ENCODE results near the gene KMT2D. TPM values are rescaled to one million over a fixed set of nuclear protein-coding genes. Genes with fewer than 3 reads are reported as not detected.

The KMT2D gene
- total RNA-seq, 1 donor from 2014 or later: 19.0 TPM

GRCh38 chr12:49034286-49034622 is 26.3 kb downstream of the KMT2D start:
- Histone ChIP-seq H3K27ac (no peak overlapping the region), H3K9me3 (ENCODE audit: low read depth) (no peaks in the 10 kb centered on the region), H3K27me3 (no peaks in the 10 kb centered on the region), H3F3A (ENCODE audit: low read depth) (no peaks in the 10 kb centered on the region), H3K79me2 (ENCODE audit: low read depth) (no peaks in the 10 kb centered on the region), H2AFZ (replicated peaks) (no peak overlapping the region), H3K4me3 (no peak overlapping the region), H3K36me3 (no peaks in the 10 kb centered on the region), H4K20me1 (ENCODE audit: low read depth) (peaks cover 27% of the 10 kb centered on the region), H3K4me1 (no peaks in the 10 kb centered on the region), H3K4me2 (no peak overlapping the region), H3K9ac (no peak overlapping the region)
- Mint-ChIP-seq H3K27ac (no peak overlapping the region), H3K36me3 (peaks cover 30% of the 10 kb centered on the region), H3K9me3 (no peaks in the 10 kb centered on the region), H3K27me3 (ENCODE audit: insufficient read depth, low read depth) (peaks cover 8% of the 10 kb centered on the region), H3K4me1 (no peaks in the 10 kb centered on the region), H3K4me3 (no peak overlapping the region)
- DNase-seq (ENCODE audit: low spot score): no peak
- TF ChIP-seq, protein P1, sequence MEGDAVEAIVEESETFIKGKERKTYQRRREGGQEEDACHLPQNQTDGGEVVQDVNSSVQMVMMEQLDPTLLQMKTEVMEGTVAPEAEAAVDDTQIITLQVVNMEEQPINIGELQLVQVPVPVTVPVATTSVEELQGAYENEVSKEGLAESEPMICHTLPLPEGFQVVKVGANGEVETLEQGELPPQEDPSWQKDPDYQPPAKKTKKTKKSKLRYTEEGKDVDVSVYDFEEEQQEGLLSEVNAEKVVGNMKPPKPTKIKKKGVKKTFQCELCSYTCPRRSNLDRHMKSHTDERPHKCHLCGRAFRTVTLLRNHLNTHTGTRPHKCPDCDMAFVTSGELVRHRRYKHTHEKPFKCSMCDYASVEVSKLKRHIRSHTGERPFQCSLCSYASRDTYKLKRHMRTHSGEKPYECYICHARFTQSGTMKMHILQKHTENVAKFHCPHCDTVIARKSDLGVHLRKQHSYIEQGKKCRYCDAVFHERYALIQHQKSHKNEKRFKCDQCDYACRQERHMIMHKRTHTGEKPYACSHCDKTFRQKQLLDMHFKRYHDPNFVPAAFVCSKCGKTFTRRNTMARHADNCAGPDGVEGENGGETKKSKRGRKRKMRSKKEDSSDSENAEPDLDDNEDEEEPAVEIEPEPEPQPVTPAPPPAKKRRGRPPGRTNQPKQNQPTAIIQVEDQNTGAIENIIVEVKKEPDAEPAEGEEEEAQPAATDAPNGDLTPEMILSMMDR (IDR thresholded peaks at IDR 0.05): no peak
- TF ChIP-seq EZH2 (IDR thresholded peaks at IDR 0.05): no peak
- no peak for TF ChIP-seq EZH2phosphoT487 (IDR thresholded peaks at IDR 0.05)

DNA sequence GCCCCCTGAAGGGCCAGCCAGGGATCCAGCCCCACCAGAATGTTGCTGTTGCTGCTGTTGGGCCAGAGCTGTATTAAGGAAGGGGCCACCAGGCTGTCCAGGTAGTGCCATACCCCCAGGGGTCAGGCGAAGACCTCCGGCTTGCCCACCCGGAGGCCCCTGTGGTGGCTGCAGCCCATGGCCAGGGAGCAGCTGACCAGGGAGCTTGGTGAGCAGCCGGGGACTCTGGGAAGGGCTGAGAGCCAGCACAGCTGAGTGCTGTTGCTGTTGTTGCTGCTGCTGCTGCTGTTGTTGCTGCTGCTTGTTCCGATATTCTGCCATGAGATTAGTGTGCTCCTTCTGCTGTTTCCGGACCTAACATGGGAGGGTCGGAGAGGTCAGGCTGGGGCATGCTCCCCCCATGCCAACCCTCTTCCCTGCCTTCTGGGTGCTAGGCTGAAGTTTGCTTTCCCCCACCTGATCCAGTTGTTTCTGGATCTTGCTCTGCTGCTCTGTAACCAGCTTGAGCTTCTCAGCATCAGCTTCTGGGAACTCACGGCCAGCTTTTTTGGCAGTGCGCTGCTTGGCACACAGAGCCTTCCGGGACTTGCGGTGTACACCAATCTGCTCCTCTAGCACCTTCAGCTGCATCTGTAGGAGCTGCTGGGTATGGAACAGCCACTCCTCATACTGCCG is 26.8 kb downstream of the KMT2D start:
- Histone ChIP-seq H3K79me2 (ENCODE audit: low read depth) (no peaks in the 10 kb centered on the region), H3F3A (ENCODE audit: low read depth) (no peaks in the 10 kb centered on the region), H2AFZ (replicated peaks) (no peak overlapping the region), H3K9me3 (ENCODE audit: low read depth) (no peaks in the 10 kb centered on the region), H3K4me1 (no peaks in the 10 kb centered on the region), H3K4me2 (no peak overlapping the region), H3K36me3 (no peaks in the 10 kb centered on the region), H3K4me3 (no peak overlapping the region), H3K27me3 (no peaks in the 10 kb centered on the region), H3K9ac (no peak overlapping the region), H3K27ac (no peak overlapping the region), H4K20me1 (ENCODE audit: low read depth) (peaks cover 27% of the 10 kb centered on the region)
- Mint-ChIP-seq H3K4me3 (no peak overlapping the region), H3K27me3 (ENCODE audit: insufficient read depth, low read depth) (peaks cover 8% of the 10 kb centered on the region), H3K36me3 (peaks cover 30% of the 10 kb centered on the region), H3K27ac (no peak overlapping the region), H3K9me3 (no peaks in the 10 kb centered on the region), H3K4me1 (no peaks in the 10 kb centered on the region)
- TF ChIP-seq, protein P1 (IDR thresholded peaks at IDR 0.05): no peak
- no peak for TF ChIP-seq EZH2phosphoT487 (IDR thresholded peaks at IDR 0.05)
- TF ChIP-seq EZH2 (IDR thresholded peaks at IDR 0.05): no peak
- no peak for DNase-seq (ENCODE audit: low spot score)

DNA sequence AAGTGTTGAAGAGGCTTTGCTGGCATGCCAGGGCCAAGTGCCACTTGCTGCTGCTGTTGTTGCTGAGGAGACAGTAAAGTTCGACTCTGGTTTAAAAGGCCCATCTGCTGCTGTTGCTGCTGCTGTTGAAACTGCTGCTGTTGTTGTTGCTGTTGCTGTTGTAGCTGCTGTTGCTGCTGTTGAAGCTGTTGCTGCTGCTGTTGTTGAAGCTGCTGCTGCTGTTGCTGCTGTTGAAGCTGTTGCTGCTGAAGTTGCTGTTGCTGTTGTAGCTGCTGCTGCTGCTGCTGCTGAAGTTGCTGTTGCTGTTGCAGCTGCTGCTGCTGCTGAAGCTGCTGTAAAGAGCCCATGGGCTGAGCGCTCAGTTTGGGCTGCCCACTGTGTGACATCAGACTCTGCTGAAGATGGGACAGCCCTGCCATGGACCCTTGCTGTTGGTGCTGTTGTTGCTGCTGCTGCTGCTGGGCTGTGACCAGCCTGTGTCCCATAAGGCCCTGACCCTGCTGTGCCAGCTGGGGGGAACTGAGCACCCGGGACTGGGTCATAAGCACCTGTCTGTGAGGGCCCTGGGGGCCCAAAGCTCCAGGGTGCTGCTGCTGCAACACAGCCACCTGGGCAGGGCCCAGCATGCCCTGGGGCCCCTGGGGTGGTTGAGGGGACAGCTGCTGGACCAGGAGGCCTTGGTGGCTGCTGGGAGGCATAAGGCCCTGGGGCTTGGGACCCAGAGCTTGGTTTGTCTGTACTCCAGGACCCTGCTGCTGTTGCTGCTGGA is 27.7 kb downstream of the KMT2D start:
- no peak for DNase-seq (ENCODE audit: low spot score)
- H3K4me1 ChIP-seq: no peaks in the 10 kb centered on the region
- H3K4me3 Mint-ChIP-seq: no peak overlapping the region

More for the DNA sequence above, 27.7 kb downstream of the KMT2D start:
- Histone ChIP-seq H3K4me3 (no peak overlapping the region), H3K4me2 (no peak overlapping the region), H4K20me1 (ENCODE audit: low read depth) (peaks cover 27% of the 10 kb centered on the region), H3K79me2 (ENCODE audit: low read depth) (no peaks in the 10 kb centered on the region), H3F3A (ENCODE audit: low read depth) (no peaks in the 10 kb centered on the region), H3K9me3 (ENCODE audit: low read depth) (no peaks in the 10 kb centered on the region), H3K27me3 (no peaks in the 10 kb centered on the region), H3K27ac (no peak overlapping the region), H3K9ac (no peak overlapping the region), H3K36me3 (no peaks in the 10 kb centered on the region), H2AFZ (replicated peaks) (no peak overlapping the region)
- Mint-ChIP-seq H3K9me3 (no peaks in the 10 kb centered on the region), H3K4me1 (no peaks in the 10 kb centered on the region), H3K27me3 (ENCODE audit: insufficient read depth, low read depth) (peaks cover 5% of the 10 kb centered on the region), H3K27ac (peak overlapping the region; percentile 57), H3K36me3 (peaks cover 31% of the 10 kb centered on the region)
- no peak for TF ChIP-seq EZH2 (IDR thresholded peaks at IDR 0.05)
- TF ChIP-seq, protein P1 (IDR thresholded peaks at IDR 0.05): no peak
- no peak for TF ChIP-seq EZH2phosphoT487 (IDR thresholded peaks at IDR 0.05)
